Spleen (tissue), 7 donors: Measurements from ENCODE around the gene AP1M1.

ENCODE experiments used
- CTCF ChIP-seq, 11 experiments: fragments of 200-600 bp in 7 of 11; fragments of 450-650 bp in 4 of 11; sonication (generic) in 4 of 11; IDR thresholded peaks in 8 of 11; conservative IDR thresholded peaks in 3 of 11; 1 replicate in 7 of 11; 2 replicates in 4 of 11; pipeline versions ENCODE4 v1.4.0 to v1.8.0; 2016 to 2021; ENCODE audit warnings: antibody characterized with exemption in 11 of 11, inconsistent platforms in 4 of 11, mild to moderate bottlenecking in 1 of 11
- POLR2A ChIP-seq, 3 donors: fragments of 450-650 bp; IDR thresholded peaks; one replicate each; pipeline ENCODE4 v1.5.1; 2017; ENCODE audit warnings: antibody characterized with exemption in 3 of 3, mild to moderate bottlenecking in 1 of 3
- POLR2AphosphoS5 ChIP-seq, 3 donors: sonication (generic); formaldehyde crosslinking; IDR thresholded peaks; one replicate each; pipeline ENCODE4 v1.5.1; 2017; ENCODE audit warnings: antibody characterized with exemption in 3 of 3
- donor health status: DM: no; HTN: no; CAD: no; lungs with moderate emphysema.
- donor health status: DM: no; HTN: no; CAD: no.
- donor health status: DM: no; HTN: no; CAD: no.

GRCh38 chr19:16281743-16282142 lies 84.0 kb downstream of the AP1M1 start:
- TF ChIP-seq CTCF (IDR thresholded peaks at IDR 0.05 in 8 of 11, conservative IDR thresholded peaks at IDR 0.05 in 3 of 11) (no peak), POLR2A (IDR thresholded peaks at IDR 0.05) (no peak), POLR2AphosphoS5 (IDR thresholded peaks at IDR 0.05) (no peak)
